K562 (cell line): ENCODE measurements around the gene ZNF577. TPM values are rescaled to one million over a fixed set of nuclear protein-coding genes. Genes with fewer than 3 reads are reported as not detected.

ENCODE experiments used
- ATAC-seq: fragments of 200-7000 bp; cut with Tn5 transposase; 3 replicates; pipeline ENCODE4 v1.9.1; 2020; ENCODE audit warnings: moderate library complexity
- BruUV-seq: library from RNA; stranded (reverse); fragments of 400-500 nt; replicated peaks from 2 replicates; lab custom pipeline; 2021; lab: Mats Ljungman, UMichigan
- CTCF ChIA-PET: fragments of 300-600 bp; formaldehyde crosslinking; extraction: SDS; loops from one replicate; lab custom pipeline; 2021; ENCODE audit warnings: low intra/inter-chr PET ratio; lab: Yijun Ruan, JAX
- POLR2A ChIA-PET: fragments of 300-600, 350-650 bp; sonication (Branson Sonifier 250); formaldehyde crosslinking; extraction: SDS; loops from one replicate; lab custom pipeline; 2021; ENCODE audit warnings: antibody characterized with exemption, inconsistent platforms; lab: Yijun Ruan, JAX
- DNase-seq, 4 experiments: peaks; one replicate each; pipeline versions ENCODE4 v3.0.0 to v3.0.0-alpha.2; 2011 to 2018; ENCODE audit warnings: low spot score in 3 of 4, mixed read lengths in 3 of 4; ENCODE audit errors: extremely low read depth in 1 of 4
- FAIRE-seq: peaks from 2 replicates; lab custom pipeline; 2011; peaks lifted over from hg19 to GRCh38; lab: Jason Lieb, UNC
- H2AFZ ChIP-seq: 2 replicates; pipeline ENCODE4 v1.6.0; 2011; ENCODE audit warnings: low read depth, low read length, control low read depth, inconsistent platforms
- H3K27ac ChIP-seq: fragments of 200-600 bp; 3 replicates; pipeline ENCODE4 v1.8.0; 2011; ENCODE audit warnings: low read depth, mild to moderate bottlenecking, control low read depth, inconsistent platforms, low read length, moderate library complexity, mixed read lengths; ENCODE audit errors: extremely low read depth
- H3K27me3 ChIP-seq, 2 experiments: fragments of 300-600 bp in 1 of 2; 2 replicates in 1 of 2; 3 replicates in 1 of 2; pipeline versions ENCODE4 v1.6.0 to v1.8.0; 2011; ENCODE audit warnings: inconsistent platforms in 2 of 2, low read length in 2 of 2, mild to moderate bottlenecking in 1 of 2, mixed read lengths in 1 of 2, moderate library complexity in 1 of 2; ENCODE audit not compliant: control insufficient read depth in 2 of 2, insufficient read depth in 2 of 2
- H3K36me3 ChIP-seq: fragments of 300-600 bp; 3 replicates; pipeline ENCODE4 v1.8.0; 2011; ENCODE audit warnings: mild to moderate bottlenecking, low read length, inconsistent platforms; ENCODE audit not compliant: control insufficient read depth, insufficient read depth
- H3K4me1 ChIP-seq, 2 experiments: fragments of 200-600 bp in 1 of 2; replicated peaks in 1 of 2; 2 replicates in 1 of 2; 3 replicates in 1 of 2; pipeline versions ENCODE4 v1.5.1 to v1.8.0; 2011; ENCODE audit warnings: inconsistent platforms in 2 of 2, low read length in 2 of 2, mild to moderate bottlenecking in 1 of 2, mixed read lengths in 1 of 2, moderate library complexity in 1 of 2; ENCODE audit not compliant: control insufficient read depth in 2 of 2, insufficient read depth in 2 of 2
- H3K4me2 ChIP-seq: 2 replicates; pipeline ENCODE4 v1.6.1; 2011; ENCODE audit warnings: low read length, control low read depth, inconsistent platforms, mixed read lengths; ENCODE audit not compliant: insufficient read depth
- H3K4me3 ChIP-seq: fragments of 200-600 bp; sonication (generic), shearing (Covaris generic); 2 replicates; pipeline ENCODE4 v1.5.1; 2016; ENCODE audit warnings: control low read depth, inconsistent platforms
- H3K79me2 ChIP-seq: fragments of 200-600 bp; 3 replicates; pipeline ENCODE4 v1.8.0; 2011; ENCODE audit warnings: low read length, inconsistent platforms; ENCODE audit not compliant: control insufficient read depth, insufficient read depth
- H3K9ac ChIP-seq, 2 experiments: 2 replicates each; pipeline versions ENCODE4 v1.6.0 to v1.6.1; 2011; ENCODE audit warnings: low read depth in 2 of 2, low read length in 2 of 2, control low read depth in 1 of 2, inconsistent platforms in 1 of 2, mild to moderate bottlenecking in 1 of 2, mixed read lengths in 1 of 2; ENCODE audit not compliant: insufficient read depth in 1 of 2
- H3K9me1 ChIP-seq: one replicate; pipeline ENCODE4 v1.6.0; 2011; ENCODE audit warnings: inconsistent platforms, mild to moderate bottlenecking, low read length, moderate library complexity; ENCODE audit not compliant: control insufficient read depth, insufficient read depth
- H3K9me3 ChIP-seq: replicated peaks from 2 replicates; pipeline ENCODE4 v1.5.1; 2011; ENCODE audit warnings: low read depth, low read length, inconsistent platforms; ENCODE audit not compliant: control insufficient read depth, insufficient read depth
- H4K20me1 ChIP-seq: replicated peaks from 2 replicates; pipeline ENCODE4 v1.6.1; 2011; ENCODE audit warnings: low read length, inconsistent platforms, mixed read lengths; ENCODE audit not compliant: control insufficient read depth, insufficient read depth
- ARNT ChIP-seq, 2 experiments: fragments of 450-650 bp; IDR thresholded peaks; 2 replicates each; pipeline ENCODE4 v1.6.1; 2016; ENCODE audit warnings: mild to moderate bottlenecking in 1 of 2
- ATF4 ChIP-seq: fragments of 450-650 bp; formaldehyde crosslinking; IDR thresholded peaks from 2 replicates; pipeline ENCODE4 v1.4.0; 2022; ENCODE audit warnings: mild to moderate bottlenecking, moderate library complexity
- CEBPB ChIP-seq: fragments of 450-650 bp; IDR thresholded peaks from 2 replicates; pipeline ENCODE4 v1.6.1; 2016; ENCODE audit warnings: missing genetic modification characterization, missing compliant biosample characterization
- CEBPG ChIP-seq, 3 experiments: fragments of 200-800 bp in 1 of 3; sonication (Bioruptor generic) in 1 of 3; sonication (generic) in 1 of 3; formaldehyde crosslinking in 1 of 3; IDR thresholded peaks in 2 of 3; conservative IDR thresholded peaks in 1 of 3; 2 replicates each; pipeline versions ENCODE4 v1.6.1 to v1.8.0; 2016 to 2022; ENCODE audit warnings: missing compliant biosample characterization in 2 of 3, missing genetic modification characterization in 2 of 3, mild to moderate bottlenecking in 1 of 3, missing genetic modification reagents in 1 of 3
- CLOCK ChIP-seq: fragments of 250-450 bp; sonication (Bioruptor Pico); IDR thresholded peaks from 2 replicates; pipeline ENCODE4 v1.4.0; 2020; ENCODE audit warnings: mild to moderate bottlenecking, moderate library complexity, borderline replicate concordance
- DIDO1 ChIP-seq: fragments of 450-650 bp; IDR thresholded peaks from 2 replicates; pipeline ENCODE4 v1.6.1; 2016; ENCODE audit warnings: low read depth, missing biosample characterization, missing genetic modification characterization
- ESRRB ChIP-seq: fragments of 250-450 bp; sonication (Bioruptor Pico); IDR thresholded peaks from 2 replicates; pipeline ENCODE4 v1.5.0; 2020; ENCODE audit warnings: mild to moderate bottlenecking, moderate library complexity, borderline replicate concordance
- FOSL1 ChIP-seq: fragments of 200-800 bp; sonication (Bioruptor generic); conservative IDR thresholded peaks from 2 replicates; pipeline ENCODE4 v1.6.1; 2016; ENCODE audit warnings: missing genetic modification characterization, missing compliant biosample characterization
- KDM4B ChIP-seq, 2 experiments: fragments of 450-650 bp in 1 of 2; sonication (generic) in 1 of 2; IDR thresholded peaks; 2 replicates each; pipeline ENCODE4 v1.6.1; 2016 to 2017; ENCODE audit warnings: borderline replicate concordance in 2 of 2, antibody characterized with exemption in 1 of 2, low read depth in 1 of 2, mild to moderate bottlenecking in 1 of 2
- LARP7 ChIP-seq: fragments of 450-650 bp; IDR thresholded peaks from 2 replicates; pipeline ENCODE4 v1.6.1; 2016
- MEF2A ChIP-seq: IDR thresholded peaks from 2 replicates; pipeline ENCODE4 v1.6.1; 2011; ENCODE audit warnings: low read depth, mild to moderate bottlenecking, low read length, moderate library complexity; ENCODE audit not compliant: control insufficient read depth
- MYNN ChIP-seq, 2 experiments: sonication (generic); formaldehyde crosslinking in 1 of 2; IDR thresholded peaks; 2 replicates each; pipeline versions ENCODE4 v1.5.0 to v1.6.1; 2016 to 2020; ENCODE audit warnings: antibody characterized with exemption in 1 of 2, missing genetic modification reagents in 1 of 2
- NR0B1 ChIP-seq: fragments of 450-650 bp; IDR thresholded peaks from one replicate; pipeline ENCODE4 v1.6.1; 2018; ENCODE audit warnings: mild to moderate bottlenecking, moderate library complexity; ENCODE audit not compliant: partially characterized antibody
- POLR2A ChIP-seq: fragments of 450-650 bp; conservative IDR thresholded peaks from 2 replicates; pipeline ENCODE4 v1.6.1; 2016
- RCOR1 ChIP-seq, 2 experiments: IDR thresholded peaks; 2 replicates each; pipeline ENCODE4 v1.6.1; 2012; ENCODE audit warnings: low read depth in 2 of 2, low read length in 2 of 2, borderline replicate concordance in 1 of 2, improper control_type of control experiment in 1 of 2
- SOX6 ChIP-seq: fragments of 450-650 bp; IDR thresholded peaks from 2 replicates; pipeline ENCODE4 v1.6.1; 2014; ENCODE audit warnings: mild to moderate bottlenecking
- SRSF1 ChIP-seq: fragments of 200-400 bp; formaldehyde crosslinking; IDR thresholded peaks from 2 replicates; pipeline ENCODE4 v1.6.1; 2017; ENCODE audit warnings: mild to moderate bottlenecking, low read depth, low read length, moderate library complexity
- ZNF282 ChIP-seq: sonication (generic); formaldehyde crosslinking; IDR thresholded peaks from 2 replicates; pipeline ENCODE4 v1.8.1; 2023; ENCODE audit warnings: missing genetic modification reagents
- in situ Hi-C: fragments of 300-500 bp; cut with MboI; formaldehyde crosslinking; loops from 4 replicates; pipeline ENCODE4 v1.15.0; 2018; ENCODE audit warnings: inconsistent platforms, mixed read lengths
- intact Hi-C: fragments of 100-400 bp; cut with micrococcal nuclease; formaldehyde crosslinking; loops from 2 replicates; pipeline ENCODE4 v1.14.2; 2022
- polyA plus RNA-seq, 8 experiments: library from polyadenylated mRNA; depleted of rRNA in 4 of 8; stranded (reverse) in 5 of 8; unstranded in 3 of 8; fragments of >200 nt; fragmentation: Nextera tagmentation in 2 of 8; fragmentation: Illumina TruSeq in 1 of 8; extraction: Ambion mirVana in 2 of 8; extraction: Trizol in 1 of 8; gene quantifications; 2 replicates each; pipeline versions ENCODE4 v1.2.1 to v1.2.3, GENCODE V29; 2011 to 2014; ENCODE audit warnings: inconsistent platforms in 1 of 8, missing spikeins in 1 of 8
- total RNA-seq, 7 experiments: library from RNA; depleted of rRNA in 6 of 7; stranded (reverse); fragments of >200 nt in 6 of 7; fragmentation: Illumina TruSeq in 2 of 7; extraction: Trizol in 2 of 7; gene quantifications; 2 replicates each; pipeline versions ENCODE4 v1.2.1 to v1.2.3, GENCODE V29; 2011 to 2021; ENCODE audit warnings: low replicate concordance in 1 of 7

ZNF577 gene
- total and polyA plus RNA-seq, 9 of the 15 experiments (the other 6 are each of a cell fraction or from before 2014, with no cell fraction given) = 1.3 to 12.7 (median 7.0) TPM

- TF ChIP-seq CEBPG (CRISPR knock-in tag; IDR thresholded peaks at IDR 0.05) = peak; percentile 53; the same call in 1 of the 2 replicates
- peak; percentile 83 to 96 for TF ChIP-seq CEBPG (tag; conservative IDR thresholded peaks at IDR 0.05 in 1 of 2, IDR thresholded peaks at IDR 0.05 in 1 of 2)
- TF ChIP-seq ATF4 (CRISPR knock-in tag) = peak; percentile 46; the same call in 1 of the 2 replicates
- no peak for TF ChIP-seq SRSF1
- TF ChIP-seq SOX6 = peak; percentile 43; the same call in 1 of the 2 replicates
- TF ChIP-seq KDM4B (IDR thresholded peaks at IDR 0.05; ENCODE audit: borderline replicate concordance in 2 of 2, low read depth in 1 of 2) = no peak
- no peak for TF ChIP-seq MEF2A
- peak; percentile 83 for TF ChIP-seq FOSL1
- peak; percentile 82 for TF ChIP-seq CEBPB (tag)
Measured at GRCh38 chr19:51822325-51822724, 65.4 kb downstream of the ZNF577 start (continued).

GRCh38 chr19:51821921-51822320, 65.8 kb downstream of the ZNF577 start:
- Histone ChIP-seq H3K27me3 (no peaks in the 10 kb centered on the region), H3K9me3 (peaks cover 4% of the 10 kb centered on the region; the same call in 1 of the 2 replicates)
- intact Hi-C loops = no loop called here
- TF ChIP-seq POLR2A (no peak), ARNT (IDR thresholded peaks at IDR 0.05) (no peak), LARP7 (no peak), ESRRB (CRISPR knock-in tag) (no peak), DIDO1 (no peak), CLOCK (CRISPR knock-in tag) (no peak), MYNN (IDR thresholded peaks at IDR 0.05) (no peak), MYNN (CRISPR knock-in tag; IDR thresholded peaks at IDR 0.05) (no peak), ZNF282 (no peak), RCOR1 (IDR thresholded peaks at IDR 0.05; ENCODE audit: borderline replicate concordance in 1 of 2, low read depth in 2 of 2, low read length in 2 of 2) (no peak), NR0B1 (no peak)

More at GRCh38 chr19:51821921-51822320, 65.8 kb downstream of the ZNF577 start:
- Histone ChIP-seq H3K27ac (no peak overlapping the region), H3K4me3 (no peak overlapping the region), H3K4me2 (no peak overlapping the region), H3K36me3 (no peaks in the 10 kb centered on the region), H2AFZ (no peak overlapping the region), H3K4me1 (no peaks in the 10 kb centered on the region), H4K20me1 (no peaks in the 10 kb centered on the region), H3K9ac (no peak overlapping the region), H3K79me2 (no peaks in the 10 kb centered on the region), H3K9me1 (no peaks in the 10 kb centered on the region)
- DNase-seq = no peak
- in situ Hi-C loops = no loop called here
- POLR2A ChIA-PET = interaction anchor here (0.6 to 1.0 kb wide), 2 partner anchors 13 to 1749 kb away, joined by 3 read pairs; no protein-coding TSS in a partner anchor
- no peak for FAIRE-seq
- no peak for ATAC-seq
- BruUV-seq = no TSS peak
- CTCF ChIA-PET = no interaction called here
